T-helper 2 cell (primary cell): Measurements from ENCODE around the gene ZBTB38.

Experiments used
- DNase-seq, 5 experiments: peaks; one replicate each; pipeline versions ENCODE4 v3.0.0 to v3.0.0-alpha.2; 2012 to 2022

Gene ZBTB38

DNA sequence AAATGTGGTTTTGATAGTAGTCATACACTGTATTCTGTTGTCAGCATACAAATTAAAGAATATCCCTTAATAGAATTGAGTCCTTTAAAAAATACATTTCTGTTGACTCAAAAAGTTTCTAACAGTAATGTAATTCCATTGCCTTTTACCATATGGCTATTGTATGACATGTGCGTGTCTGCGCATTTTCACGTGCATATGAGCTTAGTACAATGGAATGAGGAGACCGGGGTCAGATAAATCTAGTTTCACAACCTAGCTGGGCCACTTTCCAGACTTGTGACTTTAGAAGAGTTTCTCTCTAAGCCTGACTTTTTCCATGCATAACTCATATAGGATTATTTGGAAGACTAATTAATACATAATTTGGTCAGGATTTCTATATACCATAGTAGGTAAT, 38.7 kb downstream of the ZBTB38 start:
- DNase-seq, result no peak

DNA sequence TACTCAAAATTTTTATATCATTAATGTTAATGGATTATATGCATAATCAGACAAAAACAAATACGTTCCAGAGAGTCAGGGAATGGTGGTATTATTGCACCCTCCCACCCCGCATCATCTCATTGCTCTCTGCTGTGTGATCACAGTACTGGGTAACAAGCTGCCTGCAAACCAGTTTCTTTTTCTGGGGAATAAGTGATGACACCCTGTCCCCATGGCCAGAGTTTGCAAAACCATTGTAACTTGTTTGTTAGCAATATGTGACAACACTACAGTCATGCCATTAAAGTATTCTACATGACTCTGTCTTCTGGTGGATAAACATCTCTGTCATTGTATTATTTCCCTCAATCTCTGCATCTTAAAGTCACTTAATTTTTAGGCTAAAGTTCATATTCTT, 39.5 kb downstream of the ZBTB38 start:
- DNase-seq, result peak in 1 of 5 experiments; percentile 38

DNA sequence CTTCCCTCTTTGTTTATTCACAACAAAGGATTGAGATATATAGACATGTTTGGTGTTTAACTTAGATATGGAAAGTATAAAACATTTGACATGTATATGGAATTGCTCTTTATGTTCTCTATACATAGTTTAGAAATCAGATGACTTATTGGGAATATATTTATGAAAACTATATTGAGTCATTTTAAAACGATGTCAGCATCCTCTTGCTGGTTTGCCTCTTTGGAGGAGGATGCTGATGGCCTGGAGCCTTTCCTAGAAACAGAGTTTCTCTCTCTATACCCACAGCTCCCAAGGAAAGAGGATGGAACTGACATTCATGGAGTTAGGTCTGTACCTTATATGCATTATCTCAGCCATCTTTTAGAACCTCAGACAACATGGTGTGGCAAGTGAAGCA, 40.3 kb downstream of the ZBTB38 start:
- no peak for DNase-seq

DNA sequence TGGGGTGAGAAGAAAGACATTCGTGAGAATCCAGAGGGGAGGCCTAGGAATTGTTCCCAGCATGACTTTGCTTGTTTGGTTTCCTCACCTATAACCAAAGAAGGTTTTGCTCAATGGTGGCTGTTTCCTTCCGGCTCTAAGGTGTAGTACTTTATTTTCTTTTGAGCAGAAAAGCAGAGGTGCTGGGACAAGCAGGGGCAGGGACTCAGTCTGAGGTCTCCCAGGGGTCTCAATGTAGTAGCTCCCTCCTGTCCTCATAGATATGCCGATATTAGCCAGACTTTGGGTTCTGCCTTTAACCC, 41.6 kb downstream of the ZBTB38 start:
- peak in 1 of 5 experiments; percentile 29 for DNase-seq

DNA sequence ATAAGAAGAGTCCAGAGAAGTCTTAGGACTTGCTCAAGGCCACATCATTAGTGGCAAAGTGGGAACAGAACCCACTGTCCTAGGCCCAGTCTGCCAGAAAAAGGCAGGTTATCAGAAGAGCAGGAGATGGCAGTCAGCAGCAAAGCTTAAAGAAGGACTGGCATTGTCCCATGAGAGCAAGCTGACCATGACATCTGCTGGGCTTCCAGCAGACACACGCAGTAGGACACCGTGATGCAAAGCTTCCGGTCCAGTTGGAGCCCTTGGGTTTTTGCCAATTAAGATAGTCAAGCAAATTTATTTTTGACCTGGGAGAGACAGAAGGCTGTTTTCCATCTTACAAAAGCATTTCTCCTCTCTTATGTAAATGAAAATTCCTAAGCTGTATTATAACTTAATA, 42.1 kb downstream of the ZBTB38 start:
- DNase-seq, result no peak

DNA sequence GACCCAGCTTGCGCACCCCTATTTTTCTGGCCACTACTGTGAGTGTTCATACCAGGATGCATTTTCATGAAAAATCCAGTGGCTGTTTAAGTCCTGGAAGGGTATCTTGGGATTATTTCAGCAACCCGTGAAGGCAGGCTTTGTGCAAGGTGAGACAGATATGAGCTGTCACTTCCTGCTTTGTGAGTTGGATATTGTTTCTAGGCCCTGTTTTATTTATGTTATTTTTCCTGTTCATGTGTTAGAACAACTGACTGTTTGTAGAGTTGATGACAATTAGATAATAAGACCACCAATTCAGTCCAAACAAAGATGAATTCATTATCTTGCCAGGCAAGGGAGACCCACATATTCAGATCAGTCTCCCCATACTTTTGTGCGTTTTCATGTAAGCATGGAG, 42.5 kb downstream of the ZBTB38 start:
- DNase-seq, result peak in 1 of 5 experiments; percentile 73

DNA sequence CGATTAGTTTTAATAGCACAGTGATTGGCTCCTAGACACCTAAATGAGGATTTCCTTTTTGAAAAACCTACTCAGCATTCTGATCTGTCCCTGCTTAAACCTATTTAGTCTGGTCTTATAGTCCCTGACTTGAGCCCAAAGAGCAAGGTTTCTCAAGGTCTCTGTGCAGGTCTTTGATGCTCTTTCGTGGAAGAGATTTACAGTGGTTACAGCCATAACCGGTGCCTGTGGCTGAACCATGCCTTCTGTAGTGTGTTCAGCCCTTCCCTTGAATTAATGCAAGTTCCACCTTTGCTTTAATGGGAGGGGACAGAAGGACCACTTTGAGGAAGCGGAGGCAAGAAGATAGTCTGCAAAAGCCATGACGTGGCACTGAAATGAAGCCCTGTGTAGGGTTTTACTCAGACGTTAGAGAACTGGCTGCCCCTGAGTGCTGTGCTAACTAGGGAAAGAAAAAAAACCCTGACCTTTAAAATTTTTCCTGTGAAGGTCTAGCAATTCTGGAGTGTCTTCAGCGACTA, 43.0 kb downstream of the ZBTB38 start:
- peak in 2 of 5 experiments; percentile 28 to 85 for DNase-seq

DNA sequence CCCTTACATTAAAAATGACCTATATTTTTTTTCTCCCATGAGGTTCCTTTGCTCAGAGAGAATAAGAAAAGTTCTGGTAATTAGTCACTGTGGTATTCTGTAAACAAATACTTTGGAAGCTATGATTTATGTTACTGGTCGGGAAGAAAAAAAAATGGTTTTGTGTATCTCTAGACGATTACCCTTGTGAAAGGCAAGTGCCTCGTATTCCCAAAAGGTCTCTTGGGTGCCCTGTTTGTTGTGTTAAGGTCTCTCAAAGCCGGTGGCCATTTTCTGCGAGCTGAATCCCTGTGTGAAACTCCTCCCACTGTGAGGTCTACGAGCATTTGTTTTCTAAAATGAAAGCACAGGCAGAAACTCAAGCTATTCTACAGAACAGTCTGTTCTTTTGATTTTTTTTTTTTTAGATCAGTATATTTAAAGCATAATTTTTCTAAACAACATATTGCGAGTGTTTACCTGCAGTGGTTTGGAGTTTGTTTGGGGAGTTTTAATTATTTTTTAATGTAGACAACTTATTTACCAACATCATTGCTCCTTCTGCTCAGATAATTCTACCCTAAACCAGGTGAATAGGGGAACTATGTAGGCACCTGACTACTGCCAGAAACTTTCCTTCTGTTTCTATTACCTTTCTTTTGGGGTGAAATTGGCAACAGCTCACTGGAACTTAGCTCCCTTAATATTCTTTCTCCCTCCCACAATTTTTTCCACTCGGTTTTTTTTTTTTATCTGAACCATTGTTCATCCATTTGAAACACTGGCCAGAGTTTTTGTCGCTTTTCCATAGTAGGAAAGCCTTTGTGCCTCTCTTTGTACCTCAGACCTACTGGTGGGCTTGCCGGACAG, 44.0 kb downstream of the ZBTB38 start:
- peak in 4 of 5 experiments; percentile 9 to 86 (median 46) for DNase-seq

DNA sequence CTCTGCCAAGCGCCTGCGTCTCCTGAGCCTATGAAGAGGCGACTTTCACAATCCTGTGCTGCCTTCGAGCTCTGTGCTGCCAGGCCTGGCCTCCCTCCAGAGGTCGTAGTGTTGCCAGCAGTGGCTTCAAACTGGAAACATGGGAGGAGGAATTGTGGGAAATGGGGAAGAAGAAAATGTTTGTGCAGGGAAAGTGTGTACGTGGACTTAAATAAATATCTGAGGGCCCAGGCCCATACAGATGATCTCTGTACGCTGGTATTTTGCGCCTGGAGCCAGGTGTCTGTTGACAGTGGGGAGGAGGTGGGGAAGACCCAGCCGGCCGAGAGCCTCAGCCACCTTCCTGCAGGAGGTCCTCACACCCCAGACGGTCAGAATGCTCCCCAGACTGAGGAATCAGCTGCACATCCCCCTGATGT, 44.6 kb downstream of the ZBTB38 start:
- no peak for DNase-seq

DNA sequence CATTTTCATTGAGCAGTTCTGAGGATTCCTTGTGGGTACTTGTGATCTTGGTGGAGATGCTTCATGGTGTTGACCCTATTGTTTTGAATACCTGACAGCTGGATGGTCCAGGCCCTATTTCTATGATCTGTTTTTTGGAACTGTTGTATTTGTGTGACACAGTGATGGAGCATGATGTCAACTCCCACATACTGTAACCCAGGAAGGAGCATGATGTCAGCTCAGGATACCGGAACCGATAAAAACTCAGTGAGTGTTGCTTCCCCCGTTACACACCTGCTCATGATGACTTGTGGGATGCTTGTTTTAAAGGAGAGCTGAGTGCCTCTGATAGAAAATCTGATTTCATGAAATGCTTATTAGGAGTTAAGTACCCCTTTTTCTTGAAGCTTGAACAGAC, 45.1 kb downstream of the ZBTB38 start:
- DNase-seq, result peak in 2 of 5 experiments; percentile 25 to 61

DNA sequence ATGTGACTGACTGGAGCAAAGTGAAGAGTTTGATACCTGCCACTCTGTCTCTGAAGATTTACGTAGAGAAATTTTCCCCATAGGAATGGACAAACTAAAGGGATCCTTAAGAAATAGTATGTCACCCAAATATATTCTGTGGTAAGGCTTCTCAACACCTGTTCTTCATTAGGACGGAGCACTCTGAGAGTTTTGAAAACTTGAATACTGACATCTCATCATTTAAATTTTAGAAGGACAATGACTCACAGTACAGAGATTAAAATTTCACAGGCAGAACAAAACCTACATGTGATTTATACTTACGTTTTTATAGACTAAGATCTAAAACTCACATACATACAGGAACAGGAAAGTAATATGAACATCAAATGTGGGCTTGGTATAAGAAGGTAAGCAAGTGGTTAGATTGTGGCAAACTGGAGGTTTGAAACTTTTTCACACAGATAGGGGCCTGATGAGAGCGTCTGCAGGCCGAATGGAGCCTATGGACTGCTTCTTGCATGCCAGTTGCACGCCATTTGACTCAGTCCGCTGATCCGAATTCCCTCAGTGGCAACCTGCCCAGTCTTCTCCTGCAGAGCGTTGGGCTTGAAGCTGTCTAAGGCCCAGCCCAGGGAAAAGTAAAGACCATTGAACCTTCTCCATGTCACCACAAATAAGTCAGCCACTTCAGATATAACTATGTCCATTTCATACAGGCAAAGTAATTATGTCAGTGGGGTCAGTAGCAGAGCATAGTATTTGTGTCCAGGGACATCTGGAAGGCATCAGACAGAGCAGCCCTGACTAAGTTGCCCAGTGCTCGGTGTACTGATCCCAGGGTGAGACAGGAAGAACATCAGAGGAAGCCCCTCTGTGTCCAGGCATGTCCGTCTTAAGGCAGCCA, 45.7 kb downstream of the ZBTB38 start:
- DNase-seq, result peak in 2 of 5 experiments; percentile 49 to 84

DNA sequence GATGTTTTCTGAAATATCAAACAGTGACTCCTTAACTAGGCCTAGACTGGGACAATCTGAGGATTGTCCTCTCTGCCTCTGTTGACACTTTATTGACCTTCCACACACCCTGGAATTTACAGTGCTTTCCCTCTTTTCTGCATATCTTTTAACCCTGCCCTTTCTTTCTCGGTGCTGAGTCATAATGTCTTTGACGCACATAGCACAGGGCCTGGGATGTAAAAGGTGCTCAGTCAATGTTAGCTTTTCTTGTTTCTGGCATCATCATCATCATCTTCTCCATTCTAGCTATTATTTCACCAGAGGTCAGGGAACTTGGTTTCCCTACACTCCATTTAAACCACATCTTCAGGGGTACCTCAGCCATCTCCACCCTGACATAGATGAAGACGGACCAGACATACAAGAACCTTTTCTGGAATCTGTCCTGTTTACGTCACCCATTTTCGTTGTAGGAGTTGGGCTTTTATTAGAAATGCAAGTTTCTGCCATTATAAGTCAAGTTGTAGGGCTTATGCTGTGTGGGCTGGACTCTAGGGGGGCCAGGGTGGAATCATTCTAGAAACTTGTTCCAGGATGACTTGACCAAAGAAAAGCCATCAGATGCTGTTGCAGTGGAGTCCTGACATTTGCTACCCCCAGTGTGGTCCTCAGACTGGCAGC, 46.6 kb downstream of the ZBTB38 start:
- DNase-seq, result peak in 1 of 5 experiments; percentile 73

DNA sequence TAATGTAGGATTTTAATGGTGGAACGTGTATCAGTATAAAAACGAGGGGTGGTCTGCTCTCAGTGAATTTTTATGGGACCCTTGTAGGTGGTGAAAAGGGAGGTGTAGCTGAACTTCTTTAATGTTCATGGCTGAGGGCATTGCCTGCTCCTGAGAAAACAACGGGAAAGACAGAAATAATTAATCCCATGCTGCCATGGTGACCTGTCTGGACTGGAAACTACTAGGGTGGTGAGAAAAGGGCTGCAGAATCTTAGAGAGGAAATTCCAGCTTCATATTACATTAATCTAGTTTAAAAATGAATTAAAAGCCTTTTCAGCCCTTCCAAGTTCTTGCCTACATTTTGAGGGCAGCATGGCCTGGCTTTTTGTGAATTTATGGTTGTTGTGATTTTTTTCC, 47.6 kb downstream of the ZBTB38 start:
- no peak for DNase-seq
